HepG2 (cell line): ENCODE data around the gene SLC43A1. TPM values are rescaled to one million over a fixed set of nuclear protein-coding genes. Genes with fewer than 3 reads are reported as not detected.
A peak's percentile ranks its signal among the peaks of the same experiment; 100 is the strongest.

Experiments
- ATAC-seq: fragments of 200-7000 bp; cut with Tn5 transposase; 3 replicates; pipeline ENCODE4 v1.9.1; 2020; ENCODE audit warnings: mild to moderate bottlenecking, moderate library complexity
- Bru-seq: library from RNA; stranded (reverse); fragments of 400-500 nt; gene quantifications from one replicate; lab custom pipeline; 2021; lab: Mats Ljungman, UMichigan
- BruChase-seq, 2 experiments: library from RNA; stranded (reverse); fragments of 400-500 nt; gene quantifications; one replicate each; lab custom pipeline; 2021; lab: Mats Ljungman, UMichigan
- BruUV-seq: library from RNA; stranded (reverse); fragments of 400-500 nt; replicated peaks from 2 replicates; lab custom pipeline; 2021; lab: Mats Ljungman, UMichigan
- CTCF ChIA-PET: fragments of 300-600 bp; formaldehyde crosslinking; extraction: SDS; loops from one replicate; lab custom pipeline; 2021; ENCODE audit warnings: low total read pairs, inconsistent platforms, low intra/inter-chr PET ratio; lab: Yijun Ruan, JAX
- POLR2A ChIA-PET: fragments of 350-600 bp; sonication (Branson Sonifier 250); formaldehyde crosslinking; loops from one replicate; lab custom pipeline; 2020; ENCODE audit warnings: antibody characterized with exemption, inconsistent platforms; lab: Yijun Ruan, JAX
- DNase-seq: peaks from one replicate; pipeline ENCODE4 v3.0.0-alpha.2; 2015; ENCODE audit warnings: low spot score
- FAIRE-seq: peaks from 3 replicates; lab custom pipeline; 2011; peaks lifted over from hg19 to GRCh38; lab: Jason Lieb, UNC
- H2AFZ ChIP-seq: one replicate; pipeline ENCODE4 v1.6.1; 2011; ENCODE audit warnings: low read length, inconsistent platforms
- H3K27ac ChIP-seq: fragments of 300-600 bp; 3 replicates; pipeline ENCODE4 v1.8.0; 2011; ENCODE audit warnings: mixed run types, mild to moderate bottlenecking, mixed read lengths, low read length, inconsistent platforms; ENCODE audit not compliant: insufficient read depth; ENCODE audit errors: extremely low read length
- H3K27me3 ChIP-seq, 2 experiments: fragments of 200-600 bp in 1 of 2; 2 replicates in 1 of 2; 3 replicates in 1 of 2; pipeline versions ENCODE4 v1.6.0 to v1.8.0; 2011; ENCODE audit warnings: low read length in 2 of 2, mild to moderate bottlenecking in 2 of 2, moderate library complexity in 2 of 2, inconsistent platforms in 1 of 2; ENCODE audit not compliant: insufficient read depth in 2 of 2, control insufficient read depth in 1 of 2
- H3K36me3 ChIP-seq, 2 experiments: fragments of 200-600 bp in 1 of 2; replicated peaks in 1 of 2; 2 replicates in 1 of 2; 3 replicates in 1 of 2; pipeline versions ENCODE4 v1.5.1 to v1.8.0; 2011; ENCODE audit warnings: low read length in 2 of 2, inconsistent platforms in 1 of 2; ENCODE audit not compliant: insufficient read depth in 2 of 2, control insufficient read depth in 1 of 2
- H3K4me1 ChIP-seq: 2 replicates; pipeline ENCODE4 v1.5.1; 2012; ENCODE audit warnings: low read length, inconsistent platforms; ENCODE audit not compliant: insufficient read depth
- H3K4me2 ChIP-seq: 2 replicates; pipeline ENCODE4 v1.6.0; 2011; ENCODE audit warnings: low read depth, low read length, inconsistent platforms
- H3K4me3 ChIP-seq, 3 experiments: fragments of 200-600 bp in 1 of 3; sonication (generic), shearing (Covaris generic) in 1 of 3; replicated peaks in 1 of 3; 2 replicates each; pipeline ENCODE4 v1.5.1; 2011 to 2016; ENCODE audit warnings: low read length in 3 of 3, inconsistent platforms in 2 of 3, low read depth in 2 of 3, mild to moderate bottlenecking in 2 of 3, control low read depth in 1 of 3, mixed read lengths in 1 of 3; ENCODE audit not compliant: insufficient read depth in 1 of 3
- H3K79me2 ChIP-seq: one replicate; pipeline ENCODE4 v1.6.1; 2011; ENCODE audit warnings: low read length, inconsistent platforms; ENCODE audit not compliant: insufficient read depth
- H3K9ac ChIP-seq: 2 replicates; pipeline ENCODE4 v1.6.0; 2011; ENCODE audit warnings: mild to moderate bottlenecking, low read depth, low read length, inconsistent platforms; ENCODE audit not compliant: insufficient read depth
- H3K9me3 ChIP-seq: 2 replicates; pipeline ENCODE4 v1.5.1; 2012; ENCODE audit warnings: mild to moderate bottlenecking, low read length
- H4K20me1 ChIP-seq: 2 replicates; pipeline ENCODE4 v1.6.0; 2011; ENCODE audit warnings: inconsistent platforms, mild to moderate bottlenecking, low read length, moderate library complexity; ENCODE audit not compliant: insufficient read depth
- AGO1 ChIP-seq: fragments of 200-400 bp; formaldehyde crosslinking; IDR thresholded peaks from 2 replicates; pipeline ENCODE4 v1.6.1; 2017; ENCODE audit warnings: mild to moderate bottlenecking, low read depth, low read length, moderate library complexity; ENCODE audit not compliant: poor library complexity, severe bottlenecking
- GMEB1 ChIP-seq: sonication (generic); formaldehyde crosslinking; IDR thresholded peaks from 2 replicates; pipeline ENCODE4 v1.5.1; 2020; ENCODE audit warnings: missing genetic modification reagents, mild to moderate bottlenecking, borderline replicate concordance
- KLF9 ChIP-seq: IDR thresholded peaks from 2 replicates; pipeline ENCODE4 v1.6.1; 2016; ENCODE audit warnings: low read depth
- MAZ ChIP-seq, 2 experiments: sonication (generic) in 1 of 2; formaldehyde crosslinking in 1 of 2; IDR thresholded peaks; 2 replicates each; pipeline versions ENCODE4 v1.5.0 to v1.6.1; 2012 to 2020; ENCODE audit warnings: low read depth in 2 of 2, mild to moderate bottlenecking in 2 of 2, borderline replicate concordance in 1 of 2, improper control_type of control experiment in 1 of 2, low read length in 1 of 2, missing genetic modification reagents in 1 of 2, moderate library complexity in 1 of 2
- PITX1 ChIP-seq: sonication (generic); formaldehyde crosslinking; IDR thresholded peaks from 2 replicates; pipeline ENCODE4 v1.5.1; 2020; ENCODE audit warnings: mild to moderate bottlenecking, missing genetic modification reagents
- TEAD2 ChIP-seq: sonication (generic); formaldehyde crosslinking; IDR thresholded peaks from 2 replicates; pipeline ENCODE4 v1.9.0; 2021; ENCODE audit warnings: missing genetic modification reagents
- YEATS4 ChIP-seq: sonication (generic); formaldehyde crosslinking; IDR thresholded peaks from 2 replicates; pipeline ENCODE4 v1.4.0; 2020; ENCODE audit warnings: missing genetic modification reagents, borderline replicate concordance
- ZNF543 ChIP-seq: sonication (generic); formaldehyde crosslinking; IDR thresholded peaks from 2 replicates; pipeline ENCODE4 v1.4.0; 2020; ENCODE audit warnings: mild to moderate bottlenecking, missing genetic modification reagents
- ZNF83 ChIP-seq: sonication (generic); formaldehyde crosslinking; IDR thresholded peaks from 2 replicates; pipeline ENCODE4 v1.4.0; 2020; ENCODE audit warnings: missing genetic modification reagents, mild to moderate bottlenecking, borderline replicate concordance
- WGBS: methylation state at CpG from one replicate; pipeline ENCODE4 v1.1.6; 2017; ENCODE audit warnings: low lambda C conversion rate; 5-methylcytosine and 5-hydroxymethylcytosine counted together
- in situ Hi-C: cut with HindIII; loops from 2 replicates; pipeline ENCODE4 v1.10.0; 2017; ENCODE audit warnings: low pct_unique_long_range_greater_than_20kb; ENCODE audit not compliant: extremely low pct_ligation_motif_present
- intact Hi-C: fragments of 100-400 bp; cut with micrococcal nuclease; formaldehyde crosslinking; loops from one replicate; pipeline ENCODE4 v1.10.0; 2022; ENCODE audit not compliant: unreplicated experiment
- long read RNA-seq, 2 experiments: library from RNA in 1 of 2; library from polyadenylated mRNA in 1 of 2; stranded (forward) in 1 of 2; unstranded in 1 of 2; transcript quantifications; one replicate each; pipeline ENCODE4 v2.0.0, GENCODE V29; 2019 to 2022
- polyA minus RNA-seq, 3 experiments: library from RNA; depleted of rRNA, polyadenylated mRNA; stranded (reverse); fragments of >200 nt; gene quantifications; 2 replicates each; pipeline ENCODE4 v1.2.3, GENCODE V29; 2011; ENCODE audit warnings: low replicate concordance in 1 of 3
- polyA plus RNA-seq, 8 experiments: library from polyadenylated mRNA; depleted of rRNA in 3 of 8; stranded (reverse) in 7 of 8; unstranded in 1 of 8; fragments of >200 nt; fragmentation: Illumina TruSeq in 4 of 8; extraction: Trizol in 4 of 8; gene quantifications; 2 replicates each; pipeline versions ENCODE4 v1.2.1 to v1.2.3, GENCODE V29; 2011 to 2016; ENCODE audit warnings: low read depth in 4 of 8, missing spikeins in 1 of 8, mixed read lengths in 1 of 8; ENCODE audit not compliant: insufficient read depth in 1 of 8
- total RNA-seq, 5 experiments: library from RNA; depleted of rRNA; stranded (reverse); fragments of >200 nt; fragmentation: Illumina TruSeq; extraction: Trizol; gene quantifications; 2 replicates each; pipeline ENCODE4 v1.2.3, GENCODE V29; 2016; ENCODE audit warnings: low read depth in 1 of 5
- TF ChIP-seq, protein P1 (sequence below): sonication (generic); formaldehyde crosslinking; IDR thresholded peaks from 2 replicates; pipeline ENCODE4 v1.4.0; 2020; ENCODE audit warnings: mild to moderate bottlenecking, missing genetic modification reagents

Gene SLC43A1
- 40.0 and 72.3 TPM in 2 replicates for total RNA-seq (2016; rRNA removed; fragmentation: Illumina TruSeq; extraction: Trizol)
- total RNA-seq (2016; cell fraction: cytosol; rRNA removed; fragmentation: Illumina TruSeq; extraction: Trizol; ENCODE audit: low read depth) = 44.5 and 47.1 TPM in 2 replicates
- total RNA-seq (2016; cell fraction: insoluble cytoplasmic fraction; rRNA removed; fragmentation: Illumina TruSeq; extraction: Trizol) = 32.3 and 72.1 TPM in 2 replicates
- total RNA-seq (2016; cell fraction: membrane; rRNA removed; fragmentation: Illumina TruSeq; extraction: Trizol) = 63.3 and 69.6 TPM in 2 replicates
- 64.1 and 81.7 TPM in 2 replicates for total RNA-seq (2016; cell fraction: nucleus; rRNA removed; fragmentation: Illumina TruSeq; extraction: Trizol)
- polyA plus RNA-seq (2011; rRNA removed) = 87.6 and 124 TPM in 2 replicates
- 96.8 and 105 TPM in 2 replicates for polyA plus RNA-seq (2011; cell fraction: cytosol; rRNA removed)
- polyA plus RNA-seq (2011; cell fraction: nucleus; rRNA removed) = 190 and 210 TPM in 2 replicates
- polyA plus RNA-seq (2012) = 61.9 and 91.6 TPM in 2 replicates
- 41.6 and 44.0 TPM in 2 replicates for polyA plus RNA-seq (2016; cell fraction: cytosol; fragmentation: Illumina TruSeq; extraction: Trizol; ENCODE audit: low read depth)
- 33.2 and 41.2 TPM in 2 replicates for polyA plus RNA-seq (2016; cell fraction: insoluble cytoplasmic fraction; fragmentation: Illumina TruSeq; extraction: Trizol; ENCODE audit: low read depth)
- polyA plus RNA-seq (2016; cell fraction: membrane; fragmentation: Illumina TruSeq; extraction: Trizol; ENCODE audit: low read depth) = 58.0 and 63.5 TPM in 2 replicates
- 111 TPM in 2 replicates for polyA plus RNA-seq (2016; cell fraction: nucleus; fragmentation: Illumina TruSeq; extraction: Trizol; ENCODE audit: insufficient read depth, low read depth)
- 1.5 and 247 TPM in 2 replicates for polyA minus RNA-seq (2011; rRNA and poly(A)+ RNA removed; ENCODE audit: low replicate concordance)
- 58.2 and 68.6 TPM in 2 replicates for polyA minus RNA-seq (2011; cell fraction: cytosol; rRNA and poly(A)+ RNA removed)
- 75.4 and 86.5 TPM in 2 replicates for polyA minus RNA-seq (2011; cell fraction: nucleus; rRNA and poly(A)+ RNA removed)
- percentile 90 among the genes with signal in this experiment for Bru-seq, nascent RNA
- BruChase-seq, experiment 1, labeled RNA remaining after a 6-hour chase = percentile 85 among the genes with signal in this experiment
- percentile 93 among the genes with signal in this experiment for BruChase-seq, experiment 2, labeled RNA remaining after a 2-hour chase
- long read RNA-seq, experiment 1, transcript SLC43A1-201 (15 exons, 2,598 nt) = major isoform, 20 of 89 reads
- long read RNA-seq, experiment 1, transcript SLC43A1-204 (15 exons, 2,358 nt) = minor isoform, 17 of 89 reads
- long read RNA-seq, experiment 1, partial matches to known transcripts = 20 of 89 reads
- long read RNA-seq, experiment 1, other reads (novel, unspliced or antisense) = 32 of 89 reads
- long read RNA-seq, experiment 2, transcript SLC43A1-204 (15 exons, 2,358 nt) = minor isoform, 46 of 352 reads
- long read RNA-seq, experiment 2, transcript SLC43A1-201 (15 exons, 2,598 nt) = major isoform, 99 of 352 reads
- long read RNA-seq, experiment 2, partial matches to known transcripts = 95 of 352 reads
- long read RNA-seq, experiment 2, other reads (novel, unspliced or antisense) = 112 of 352 reads

DNA sequence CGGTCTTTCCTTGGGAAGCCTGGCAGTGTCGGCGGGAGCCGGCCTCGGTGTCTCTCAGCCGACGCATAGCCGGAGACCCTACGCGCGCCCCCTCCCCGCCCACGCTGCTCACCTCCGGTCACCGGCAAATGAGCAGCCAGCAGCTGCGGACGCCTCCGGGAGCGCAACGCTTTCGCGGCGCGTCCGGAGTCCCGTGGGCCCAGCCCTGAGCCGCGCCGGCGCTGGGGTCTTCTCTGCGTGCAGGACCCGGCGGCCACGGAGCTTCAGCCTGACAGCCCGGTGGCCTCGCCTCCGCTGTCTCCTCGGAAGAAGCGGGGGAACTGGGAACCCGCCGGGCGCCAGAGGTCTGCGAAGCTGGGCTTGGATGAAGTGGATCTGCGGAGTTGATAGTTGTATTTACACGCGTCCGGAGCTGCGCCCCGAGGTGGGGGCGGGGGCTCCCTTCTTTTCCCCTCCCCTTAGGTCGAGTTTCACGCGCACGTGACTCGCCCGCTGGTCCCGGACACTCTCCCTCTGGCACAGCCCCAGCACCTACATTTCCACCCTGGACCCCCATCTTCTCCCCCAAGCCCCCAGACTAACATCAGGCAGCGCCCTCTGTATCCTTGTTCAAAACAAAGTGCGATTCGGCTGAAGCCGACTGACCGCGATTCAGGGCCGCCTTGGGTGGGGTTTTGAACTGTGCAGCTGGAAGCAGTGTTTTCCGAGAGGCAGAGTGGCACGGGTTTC lies at the start of gene SLC43A1:
Gene SLC43A1 (minus strand): TSS at position 371 of the 729 bp plus-strand sequence. CDS start 1,591 bp downstream, outside the sequence.
- in situ Hi-C loops (no loop called here), intact Hi-C loops (loop anchor here (1.0 kb wide), 1 partner anchor 18 kb away; no protein-coding TSS in a partner anchor)
- Histone ChIP-seq H3K4me3 (peak within 1 kb of the TSS; percentile 76 to 95 (median 86)), H3K9ac (peak within 1 kb of the TSS; percentile 85), H4K20me1 (no peaks in the 10 kb centered on the region), H2AFZ (no peak within 1 kb of the TSS), H3K4me1 (peaks cover 61% of the 10 kb centered on the region), H3K36me3 (peaks cover 0 to 13% of the 10 kb centered on the region in 2 experiments; a peak in 1 of 5 replicates), H3K4me2 (peak within 1 kb of the TSS; percentile 96), H3K27me3 (no peaks in the 10 kb centered on the region), H3K79me2 (peaks cover 45% of the 10 kb centered on the region), H3K27ac (peak within 1 kb of the TSS; percentile 82), H3K9me3 (no peaks in the 10 kb centered on the region)
- DNase-seq = peak; percentile 46
- ChIA-PET CTCF (interaction anchor here (1.5 kb wide), 1 partner anchor 13 kb away, joined by 4 read pairs; no protein-coding TSS in a partner anchor), POLR2A (interaction anchor here (0.8 to 6.9 kb wide), 15 partner anchors 8 to 190 kb away, joined by 3 to 111 read pairs (median 4); partner anchors contain the start of genes RTN4RL2 and TIMM10)
- ATAC-seq = peak; percentile 73
- WGBS = 2% methylated on average over 13 of the region's 66 CpGs
- no TSS peak for BruUV-seq
- FAIRE-seq = no peak
- TF ChIP-seq PITX1 (CRISPR knock-in tag) = no peak
- no peak for TF ChIP-seq TEAD2
- TF ChIP-seq ZNF543 (CRISPR knock-in tag) = no peak
- TF ChIP-seq GMEB1 (CRISPR knock-in tag) = 0 out of 2 replicates have a peak, but pooled peaks have one; percentile 32
- no peak for TF ChIP-seq MAZ (IDR thresholded peaks at IDR 0.05; ENCODE audit: borderline replicate concordance, low read depth, low read length)
- TF ChIP-seq MAZ (CRISPR knock-in tag; IDR thresholded peaks at IDR 0.05; ENCODE audit: low read depth) = 0 out of 2 replicates have a peak, but pooled peaks have one; percentile 58
- no peak for TF ChIP-seq ZNF83 (CRISPR knock-in tag)
- no peak for TF ChIP-seq KLF9 (CRISPR knock-in tag)
- peak; percentile 73 for TF ChIP-seq YEATS4 (CRISPR knock-in tag)
- TF ChIP-seq AGO1 = no peak
- TF ChIP-seq, protein P1, sequence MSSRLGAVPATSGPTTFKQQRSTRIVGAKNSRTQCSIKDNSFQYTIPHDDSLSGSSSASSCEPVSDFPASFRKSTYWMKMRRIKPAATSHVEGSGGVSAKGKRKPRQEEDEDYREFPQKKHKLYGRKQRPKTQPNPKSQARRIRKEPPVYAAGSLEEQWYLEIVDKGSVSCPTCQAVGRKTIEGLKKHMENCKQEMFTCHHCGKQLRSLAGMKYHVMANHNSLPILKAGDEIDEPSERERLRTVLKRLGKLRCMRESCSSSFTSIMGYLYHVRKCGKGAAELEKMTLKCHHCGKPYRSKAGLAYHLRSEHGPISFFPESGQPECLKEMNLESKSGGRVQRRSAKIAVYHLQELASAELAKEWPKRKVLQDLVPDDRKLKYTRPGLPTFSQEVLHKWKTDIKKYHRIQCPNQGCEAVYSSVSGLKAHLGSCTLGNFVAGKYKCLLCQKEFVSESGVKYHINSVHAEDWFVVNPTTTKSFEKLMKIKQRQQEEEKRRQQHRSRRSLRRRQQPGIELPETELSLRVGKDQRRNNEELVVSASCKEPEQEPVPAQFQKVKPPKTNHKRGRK (CRISPR knock-in tag) = no peak; the same call in 1 of the 2 replicates
